Daoy (cell line): ENCODE results near the gene ARHGAP26. TPM values are rescaled to one million over a fixed set of nuclear protein-coding genes. Genes with fewer than 3 reads are reported as not detected.
A peak's percentile ranks its signal among the peaks of the same experiment; 100 is the strongest.

Source experiments
- DNase-seq: peaks from one replicate; pipeline ENCODE4 v3.0.0-alpha.2; 2015; ENCODE audit warnings: low read depth
- total RNA-seq: library from RNA; depleted of rRNA; stranded (reverse); fragments of >200 nt; shearing (Covaris generic); gene quantifications from 2 replicates; pipeline ENCODE4 v1.2.3, GENCODE V29; 2014

ARHGAP26 gene
- total RNA-seq, 1 experiment from 2014 or later, result 7.7 TPM

- DNase-seq, result peak; percentile 84
These were observed 104.4 kb downstream of the ARHGAP26 start for GRCh38 chr5:142874540-142874939.

DNA sequence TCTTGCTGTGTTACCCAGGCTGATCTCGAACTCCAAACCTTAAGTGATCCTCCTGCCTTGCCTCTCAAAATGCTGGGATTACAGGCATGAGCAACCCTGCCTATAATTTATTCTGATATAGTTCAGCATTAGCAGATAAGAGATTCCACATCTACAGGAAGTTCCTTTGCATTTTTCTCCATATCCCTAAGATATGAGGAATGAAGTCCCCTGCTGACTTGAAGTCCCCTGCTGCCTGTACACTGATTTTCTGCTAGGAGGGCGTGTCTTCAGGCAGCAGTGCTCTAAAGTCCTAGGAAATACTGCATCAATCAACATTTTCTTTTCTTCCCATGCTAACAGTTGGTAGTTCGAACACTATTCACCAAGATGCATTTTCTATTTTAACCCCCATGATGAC lies 105.8 kb downstream of the ARHGAP26 start:
- DNase-seq, result no peak

DNA sequence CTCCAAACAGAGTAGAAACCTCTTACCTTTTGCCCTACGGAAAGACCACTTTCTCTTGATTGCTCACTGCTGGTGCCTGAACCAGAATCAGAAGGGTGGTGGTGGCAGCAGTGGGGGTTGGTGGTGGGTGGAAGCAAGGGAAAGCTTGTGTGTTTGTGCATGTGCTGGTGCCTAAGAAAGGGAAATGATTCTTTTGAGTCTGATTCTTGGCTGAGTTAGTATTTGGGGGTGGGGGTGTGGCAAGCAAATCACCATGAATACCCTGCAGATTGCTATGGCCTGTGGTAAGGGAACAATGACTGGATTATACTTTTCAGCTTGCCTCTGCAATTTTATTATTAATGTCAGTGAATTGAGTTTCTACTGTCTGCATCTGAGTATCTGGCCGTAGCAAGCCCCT lies 106.6 kb downstream of the ARHGAP26 start:
- DNase-seq, result no peak

GRCh38 chr5:142878111-142878510 lies 107.9 kb downstream of the ARHGAP26 start:
- no peak for DNase-seq

DNA sequence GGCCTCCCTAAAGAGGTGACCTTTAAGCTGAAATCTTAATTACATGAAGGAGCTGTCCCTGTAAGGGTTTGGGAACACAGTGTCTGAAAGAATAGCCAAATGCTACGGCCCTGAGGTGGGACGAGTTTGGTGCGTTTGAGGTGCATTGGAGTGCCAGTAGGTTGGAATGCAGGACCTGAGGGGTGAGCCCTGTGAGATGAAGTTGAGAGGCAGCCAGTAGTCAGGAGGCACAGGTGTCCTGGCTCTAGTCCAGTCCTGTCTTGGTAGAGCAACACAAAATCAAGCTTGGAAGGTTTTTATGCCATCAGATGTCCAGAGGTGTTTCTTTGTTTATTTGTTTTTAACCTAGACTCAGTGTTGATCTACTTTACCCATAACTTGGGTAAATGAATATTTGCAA lies 108.5 kb downstream of the ARHGAP26 start:
- no peak for DNase-seq

DNA sequence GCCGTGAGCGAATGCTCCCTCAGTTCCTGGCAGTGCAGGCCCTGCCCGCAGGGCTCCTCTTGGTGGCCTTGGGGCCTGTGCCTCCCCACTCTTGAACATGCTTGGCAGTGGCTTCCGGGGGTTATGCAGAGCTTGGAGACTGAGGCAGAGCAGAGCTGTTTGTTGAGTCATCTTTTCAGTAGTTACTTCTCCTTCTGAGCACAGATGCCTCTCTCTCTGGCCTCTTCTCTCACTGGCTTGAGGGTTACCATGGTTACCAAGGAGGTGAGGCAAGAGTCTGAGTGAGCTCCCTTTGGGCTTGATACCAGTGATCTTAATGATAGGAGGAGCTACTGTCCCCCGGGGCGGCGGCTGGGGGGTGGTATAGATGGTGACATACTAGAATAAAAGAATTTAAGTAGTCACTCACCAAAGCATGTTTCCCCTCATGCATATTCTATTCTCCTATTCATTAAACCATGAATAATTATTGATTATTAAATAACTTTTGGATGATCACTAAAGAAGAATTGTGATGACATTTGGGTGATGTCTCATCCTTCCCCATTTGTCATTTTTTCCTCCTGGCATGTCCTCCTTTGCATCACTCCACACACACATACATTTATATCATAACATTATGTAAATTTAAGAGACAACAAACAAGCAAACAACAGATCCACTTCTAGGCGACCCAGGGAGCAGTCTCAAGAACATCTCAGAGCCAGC lies 111.1 kb downstream of the ARHGAP26 start:
- no peak for DNase-seq

GRCh38 chr5:142881784-142882126 lies 111.6 kb downstream of the ARHGAP26 start:
- DNase-seq, result no peak

- no peak for DNase-seq
These were observed 112.8 kb downstream of the ARHGAP26 start for GRCh38 chr5:142883025-142883424.

DNA sequence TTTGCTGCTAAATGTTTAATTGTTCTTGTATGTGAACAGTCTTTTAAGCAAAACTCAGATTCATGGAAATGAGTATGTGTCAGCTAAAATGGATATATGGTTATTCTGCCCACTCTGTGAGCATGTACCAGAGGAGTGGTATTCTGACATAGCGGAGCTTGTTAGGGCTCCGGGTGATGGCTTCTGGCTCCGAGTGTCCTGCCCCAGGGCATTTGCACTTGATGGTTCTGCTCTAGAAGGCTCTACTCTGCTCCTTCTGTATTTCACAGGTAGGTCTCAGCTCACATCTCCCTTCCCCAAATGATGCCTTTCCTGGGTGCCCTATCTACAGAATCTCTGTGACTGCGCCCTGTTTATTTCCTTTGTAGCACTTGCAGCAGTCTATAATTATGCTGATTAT lies 113.3 kb downstream of the ARHGAP26 start:
- DNase-seq, result no peak

DNA sequence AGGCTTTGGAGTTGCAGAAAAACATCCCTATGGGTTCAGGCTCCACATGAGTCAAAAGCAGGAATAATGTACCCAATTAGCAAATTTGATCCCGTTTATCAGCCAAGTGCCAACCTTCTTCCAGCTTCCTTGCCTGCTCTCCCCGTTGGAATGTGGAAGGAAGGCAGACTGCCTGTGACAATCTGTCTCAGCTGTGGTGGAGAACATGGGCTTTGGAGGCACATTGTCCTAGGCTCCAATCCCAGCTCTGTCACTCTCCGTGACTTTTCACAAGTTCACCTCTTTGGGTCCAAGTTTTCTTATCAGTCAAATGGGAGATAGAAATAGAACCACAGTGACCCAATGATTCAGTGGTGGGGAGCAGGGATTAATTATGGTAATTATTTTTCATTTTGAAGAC lies 113.9 kb downstream of the ARHGAP26 start:
- no peak for DNase-seq

- no peak for DNase-seq
These were observed 116.0 kb downstream of the ARHGAP26 start for GRCh38 chr5:142886211-142886610.

- no peak for DNase-seq
These were observed 116.8 kb downstream of the ARHGAP26 start for GRCh38 chr5:142886956-142887355.

DNA sequence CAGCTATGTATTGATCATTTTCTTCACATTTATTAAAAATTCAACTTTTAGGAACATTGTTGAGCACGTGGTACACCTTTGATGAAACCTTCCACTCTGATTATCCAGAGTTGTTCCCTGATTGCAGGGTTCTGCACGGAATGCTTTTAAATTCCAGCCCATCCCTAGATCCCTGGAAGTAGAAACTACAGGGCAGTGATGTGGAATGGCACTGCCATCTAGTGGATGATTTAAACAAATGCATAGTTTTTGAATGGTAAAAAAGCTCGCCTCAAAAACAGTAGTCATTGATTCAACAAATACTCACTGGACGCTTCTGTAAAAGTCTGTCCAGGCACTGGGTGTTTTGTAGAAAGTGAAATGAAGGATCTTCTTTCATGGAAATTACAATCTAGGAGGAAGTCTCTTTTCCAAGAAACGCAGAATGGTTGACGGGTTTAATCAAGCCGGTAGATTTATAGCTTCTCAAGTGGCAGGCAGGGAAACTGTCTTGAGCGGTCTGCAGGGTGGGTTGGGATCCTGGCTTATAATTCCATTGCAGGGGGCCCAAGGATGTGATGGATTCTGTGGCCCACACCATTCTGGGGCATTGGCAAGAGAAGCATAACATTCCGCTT lies 118.4 kb downstream of the ARHGAP26 start:
- peak; percentile 51 for DNase-seq

- no peak for DNase-seq
These were observed 121.8 kb downstream of the ARHGAP26 start for GRCh38 chr5:142892021-142892420.

DNA sequence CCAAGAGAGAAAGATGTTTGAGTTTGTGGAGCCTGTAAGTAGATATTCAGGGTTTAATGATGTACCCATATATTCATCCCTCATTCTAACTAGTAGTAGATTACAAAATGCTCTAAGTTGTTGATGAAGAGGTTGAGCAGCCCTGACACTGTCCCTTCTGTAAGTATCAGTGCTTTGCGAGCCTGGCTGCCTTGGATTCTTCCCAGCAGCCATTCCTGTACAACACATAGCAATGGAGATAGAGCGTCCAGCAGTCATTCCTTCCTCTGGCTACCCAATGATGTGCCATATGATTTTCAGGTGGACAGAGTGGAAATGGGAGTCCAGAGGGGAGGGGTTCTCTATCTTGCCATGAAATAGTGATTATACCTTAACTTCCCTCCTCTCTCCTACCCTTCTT lies 124.1 kb downstream of the ARHGAP26 start:
- no peak for DNase-seq

- DNase-seq, result peak; percentile 23
These were observed 124.6 kb downstream of the ARHGAP26 start for GRCh38 chr5:142894749-142895148.

GRCh38 chr5:142896325-142897007 lies 126.3 kb downstream of the ARHGAP26 start:
- DNase-seq, result no peak

- DNase-seq, result no peak
These were observed 127.2 kb downstream of the ARHGAP26 start for GRCh38 chr5:142897328-142897727.

GRCh38 chr5:142900927-142901326 lies 130.8 kb downstream of the ARHGAP26 start:
- peak; percentile 66 for DNase-seq

GRCh38 chr5:142901476-142902185 lies 131.5 kb downstream of the ARHGAP26 start:
- no peak for DNase-seq

GRCh38 chr5:142902186-142902965 lies 132.2 kb downstream of the ARHGAP26 start:
- no peak for DNase-seq

GRCh38 chr5:142904416-142904815 lies 134.2 kb downstream of the ARHGAP26 start:
- peak; percentile 23 for DNase-seq
